SK-N-SH treated with all-trans-retinoic acid at 6 μM for 48 hours (cell line): Measurements from ENCODE around the gene ORC3.
A peak's percentile ranks its signal among the peaks of the same experiment; 100 is the strongest.

ENCODE experiments used
- ATAC-seq: fragments of 200-7000 bp; cut with Tn5 transposase; 3 replicates; pipeline ENCODE4 v1.9.1; 2020; ENCODE audit warnings: mild to moderate bottlenecking, moderate library complexity
- ARNTL ChIP-seq: fragments of 450-650 bp; formaldehyde crosslinking; IDR thresholded peaks from 2 replicates; pipeline ENCODE4 v1.5.0; 2020; ENCODE audit warnings: low read depth, mild to moderate bottlenecking, moderate library complexity, borderline replicate concordance
- BACH2 ChIP-seq: fragments of 250-450 bp; sonication (Bioruptor Pico); IDR thresholded peaks from 2 replicates; pipeline ENCODE4 v1.9.0; 2021; ENCODE audit warnings: mild to moderate bottlenecking, borderline replicate concordance
- CSDC2 ChIP-seq: fragments of 250-450 bp; sonication (Bioruptor Pico); IDR thresholded peaks from 2 replicates; pipeline ENCODE4 v1.5.0; 2020; ENCODE audit warnings: mild to moderate bottlenecking, moderate library complexity
- ESRRG ChIP-seq: fragments of 250-450 bp; sonication (Bioruptor Pico); IDR thresholded peaks from 2 replicates; pipeline ENCODE4 v1.6.1; 2021; ENCODE audit warnings: mild to moderate bottlenecking
- GLIS3 ChIP-seq: fragments of 250-450 bp; sonication (Bioruptor Pico); IDR thresholded peaks from 2 replicates; pipeline ENCODE4 v1.5.0; 2020; ENCODE audit warnings: mild to moderate bottlenecking, moderate library complexity
- ISL1 ChIP-seq: fragments of 250-450 bp; sonication (Bioruptor Pico); IDR thresholded peaks from 2 replicates; pipeline ENCODE4 v2.1.2; 2022; ENCODE audit warnings: mild to moderate bottlenecking, moderate library complexity
- OSR1 ChIP-seq: fragments of 250-450 bp; sonication (Bioruptor Pico); IDR thresholded peaks from 2 replicates; pipeline ENCODE4 v1.8.0; 2022; ENCODE audit warnings: moderate library complexity, mild to moderate bottlenecking, inconsistent platforms
- PPARA ChIP-seq: fragments of 250-450 bp; sonication (Bioruptor Pico); IDR thresholded peaks from 2 replicates; pipeline ENCODE4 v1.5.0; 2020; ENCODE audit warnings: mild to moderate bottlenecking, borderline replicate concordance
- RARB ChIP-seq: fragments of 250-450 bp; sonication (Bioruptor Pico); IDR thresholded peaks from 2 replicates; pipeline ENCODE4 v1.8.0; 2021; ENCODE audit warnings: mild to moderate bottlenecking, moderate library complexity
- SNAI2 ChIP-seq: fragments of 250-450 bp; sonication (Bioruptor Pico); IDR thresholded peaks from 2 replicates; pipeline ENCODE4 v1.5.0; 2020; ENCODE audit warnings: mild to moderate bottlenecking, moderate library complexity
- TCF4 ChIP-seq: fragments of 250-450 bp; sonication (Bioruptor Pico); IDR thresholded peaks from 2 replicates; pipeline ENCODE4 v1.8.0; 2021; ENCODE audit warnings: mild to moderate bottlenecking, moderate library complexity, borderline replicate concordance
- TOX ChIP-seq: fragments of 250-450 bp; sonication (Bioruptor Pico); IDR thresholded peaks from 2 replicates; pipeline ENCODE4 v1.8.0; 2021; ENCODE audit warnings: mild to moderate bottlenecking, moderate library complexity, borderline replicate concordance
- ZC3H10 ChIP-seq: fragments of 250-450 bp; sonication (Bioruptor Pico); IDR thresholded peaks from 2 replicates; pipeline ENCODE4 v1.5.1; 2021; ENCODE audit warnings: mild to moderate bottlenecking, moderate library complexity
- ZFP3 ChIP-seq: fragments of 250-450 bp; sonication (Bioruptor Pico); IDR thresholded peaks from 2 replicates; pipeline ENCODE4 v1.5.0; 2020; ENCODE audit warnings: mild to moderate bottlenecking, moderate library complexity
- ZFP30 ChIP-seq: fragments of 450-650 bp; formaldehyde crosslinking; IDR thresholded peaks from 2 replicates; pipeline ENCODE4 v1.5.0; 2022; ENCODE audit warnings: mild to moderate bottlenecking, moderate library complexity
- ZNF565 ChIP-seq: fragments of 450-650 bp; formaldehyde crosslinking; conservative IDR thresholded peaks from 2 replicates; pipeline ENCODE4 v1.5.0; 2020; ENCODE audit warnings: low read depth, mild to moderate bottlenecking, moderate library complexity
- ZNF70 ChIP-seq: fragments of 450-650 bp; formaldehyde crosslinking; IDR thresholded peaks from 2 replicates; pipeline ENCODE4 v1.5.0; 2020; ENCODE audit warnings: mild to moderate bottlenecking, moderate library complexity
- ZNF8 ChIP-seq: fragments of 450-650 bp; formaldehyde crosslinking; IDR thresholded peaks from 2 replicates; pipeline ENCODE4 v1.5.0; 2020; ENCODE audit warnings: mild to moderate bottlenecking, moderate library complexity
- TF ChIP-seq, protein P1 (sequence below): fragments of 250-450 bp; sonication (Bioruptor Pico); IDR thresholded peaks from 2 replicates; pipeline ENCODE4 v1.8.0; 2021; ENCODE audit warnings: low read depth, mild to moderate bottlenecking, moderate library complexity, borderline replicate concordance
- TF ChIP-seq, protein P2 (sequence below): fragments of 250-450 bp; sonication (Bioruptor Pico); IDR thresholded peaks from 2 replicates; pipeline ENCODE4 v1.5.1; 2021; ENCODE audit warnings: mild to moderate bottlenecking, moderate library complexity
- TF ChIP-seq, protein P3 (sequence below): fragments of 250-450 bp; sonication (Bioruptor Pico); IDR thresholded peaks from 2 replicates; pipeline ENCODE4 v1.8.0; 2020; ENCODE audit warnings: mild to moderate bottlenecking, moderate library complexity, borderline replicate concordance
- TF ChIP-seq, protein P4 (sequence below): fragments of 250-450 bp; sonication (Bioruptor Pico); IDR thresholded peaks from 2 replicates; pipeline ENCODE4 v1.5.1; 2020; ENCODE audit warnings: low read depth, mild to moderate bottlenecking, moderate library complexity
- TF ChIP-seq, protein P5 (sequence below): fragments of 250-450 bp; sonication (Bioruptor Pico); IDR thresholded peaks from 2 replicates; pipeline ENCODE4 v1.5.0; 2020; ENCODE audit warnings: mild to moderate bottlenecking, moderate library complexity

ORC3 gene

DNA sequence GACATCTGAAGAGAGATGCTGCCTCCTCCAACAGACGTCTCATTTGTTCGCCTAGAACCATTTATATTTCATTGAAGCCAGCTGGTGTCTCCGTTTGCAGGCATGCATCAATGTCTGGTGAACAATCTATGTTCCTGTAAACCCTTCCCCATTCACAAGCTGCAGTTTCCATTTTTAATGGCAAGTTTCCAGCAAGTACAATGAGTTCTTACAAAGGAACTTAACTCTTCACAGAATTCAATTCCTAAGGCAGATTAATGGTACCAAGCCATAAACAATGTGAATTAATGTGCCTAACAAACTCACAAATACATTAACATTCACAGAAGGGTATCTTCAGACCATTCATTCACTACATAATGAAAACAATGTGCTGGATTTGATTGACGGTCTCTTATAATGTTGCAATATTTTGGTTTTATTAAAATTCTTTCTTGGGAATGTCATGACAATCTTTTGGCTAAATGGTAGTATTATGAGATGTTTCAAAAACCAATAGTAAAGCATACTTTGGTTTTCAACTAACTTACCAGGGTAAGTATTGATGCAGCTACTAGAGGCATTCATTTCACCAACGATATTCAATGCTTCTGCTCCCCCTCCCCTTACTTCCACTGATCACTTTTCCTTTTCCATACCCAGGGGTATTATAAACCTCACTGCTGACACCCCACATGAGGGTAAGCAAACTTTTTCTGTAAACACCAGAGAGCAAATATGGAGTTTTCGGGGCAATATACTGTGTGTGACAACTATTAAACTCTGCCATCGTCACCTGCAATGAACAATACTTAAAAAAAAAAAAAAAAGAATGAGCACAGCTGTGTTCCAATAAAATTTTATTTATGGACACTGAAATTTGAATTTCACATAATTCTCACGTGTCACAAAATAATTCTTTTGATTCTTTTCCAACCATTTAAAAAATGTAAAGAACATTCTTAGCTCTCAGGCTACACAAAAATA is 107.9 kb downstream of the ORC3 start:
- peak; percentile 45 for ATAC-seq
- TF ChIP-seq ZNF8 (CRISPR knock-in tag) (no peak), TOX (CRISPR knock-in tag) (no peak), ESRRG (CRISPR knock-in tag) (no peak), SNAI2 (CRISPR knock-in tag) (no peak), GLIS3 (CRISPR knock-in tag) (no peak), ZNF565 (CRISPR knock-in tag) (no peak), OSR1 (CRISPR knock-in tag) (no peak), ISL1 (peak; percentile 98), TCF4 (peak; percentile 72; the same call in 1 of the 2 replicates), PPARA (CRISPR knock-in tag) (no peak), ARNTL (CRISPR knock-in tag) (no peak), RARB (CRISPR knock-in tag) (no peak), ZC3H10 (CRISPR knock-in tag) (peak; percentile 36; the same call in 1 of the 2 replicates), ZFP3 (CRISPR knock-in tag) (no peak), ZNF70 (no peak), BACH2 (CRISPR knock-in tag) (no peak), ZFP30 (CRISPR knock-in tag) (no peak), CSDC2 (CRISPR knock-in tag) (no peak)
- TF ChIP-seq, protein P1, sequence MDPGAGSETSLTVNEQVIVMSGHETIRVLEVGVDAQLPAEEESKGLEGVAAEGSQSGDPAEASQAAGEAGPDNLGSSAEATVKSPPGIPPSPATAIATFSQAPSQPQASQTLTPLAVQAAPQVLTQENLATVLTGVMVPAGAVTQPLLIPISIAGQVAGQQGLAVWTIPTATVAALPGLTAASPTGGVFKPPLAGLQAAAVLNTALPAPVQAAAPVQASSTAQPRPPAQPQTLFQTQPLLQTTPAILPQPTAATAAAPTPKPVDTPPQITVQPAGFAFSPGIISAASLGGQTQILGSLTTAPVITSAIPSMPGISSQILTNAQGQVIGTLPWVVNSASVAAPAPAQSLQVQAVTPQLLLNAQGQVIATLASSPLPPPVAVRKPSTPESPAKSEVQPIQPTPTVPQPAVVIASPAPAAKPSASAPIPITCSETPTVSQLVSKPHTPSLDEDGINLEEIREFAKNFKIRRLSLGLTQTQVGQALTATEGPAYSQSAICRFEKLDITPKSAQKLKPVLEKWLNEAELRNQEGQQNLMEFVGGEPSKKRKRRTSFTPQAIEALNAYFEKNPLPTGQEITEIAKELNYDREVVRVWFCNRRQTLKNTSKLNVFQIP, result no peak
- TF ChIP-seq, protein P2, sequence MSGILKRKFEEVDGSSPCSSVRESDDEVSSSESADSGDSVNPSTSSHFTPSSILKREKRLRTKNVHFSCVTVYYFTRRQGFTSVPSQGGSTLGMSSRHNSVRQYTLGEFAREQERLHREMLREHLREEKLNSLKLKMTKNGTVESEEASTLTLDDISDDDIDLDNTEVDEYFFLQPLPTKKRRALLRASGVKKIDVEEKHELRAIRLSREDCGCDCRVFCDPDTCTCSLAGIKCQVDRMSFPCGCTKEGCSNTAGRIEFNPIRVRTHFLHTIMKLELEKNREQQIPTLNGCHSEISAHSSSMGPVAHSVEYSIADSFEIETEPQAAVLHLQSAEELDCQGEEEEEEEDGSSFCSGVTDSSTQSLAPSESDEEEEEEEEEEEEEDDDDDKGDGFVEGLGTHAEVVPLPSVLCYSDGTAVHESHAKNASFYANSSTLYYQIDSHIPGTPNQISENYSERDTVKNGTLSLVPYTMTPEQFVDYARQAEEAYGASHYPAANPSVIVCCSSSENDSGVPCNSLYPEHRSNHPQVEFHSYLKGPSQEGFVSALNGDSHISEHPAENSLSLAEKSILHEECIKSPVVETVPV (CRISPR knock-in tag), result peak; percentile 87
- TF ChIP-seq, protein P3, sequence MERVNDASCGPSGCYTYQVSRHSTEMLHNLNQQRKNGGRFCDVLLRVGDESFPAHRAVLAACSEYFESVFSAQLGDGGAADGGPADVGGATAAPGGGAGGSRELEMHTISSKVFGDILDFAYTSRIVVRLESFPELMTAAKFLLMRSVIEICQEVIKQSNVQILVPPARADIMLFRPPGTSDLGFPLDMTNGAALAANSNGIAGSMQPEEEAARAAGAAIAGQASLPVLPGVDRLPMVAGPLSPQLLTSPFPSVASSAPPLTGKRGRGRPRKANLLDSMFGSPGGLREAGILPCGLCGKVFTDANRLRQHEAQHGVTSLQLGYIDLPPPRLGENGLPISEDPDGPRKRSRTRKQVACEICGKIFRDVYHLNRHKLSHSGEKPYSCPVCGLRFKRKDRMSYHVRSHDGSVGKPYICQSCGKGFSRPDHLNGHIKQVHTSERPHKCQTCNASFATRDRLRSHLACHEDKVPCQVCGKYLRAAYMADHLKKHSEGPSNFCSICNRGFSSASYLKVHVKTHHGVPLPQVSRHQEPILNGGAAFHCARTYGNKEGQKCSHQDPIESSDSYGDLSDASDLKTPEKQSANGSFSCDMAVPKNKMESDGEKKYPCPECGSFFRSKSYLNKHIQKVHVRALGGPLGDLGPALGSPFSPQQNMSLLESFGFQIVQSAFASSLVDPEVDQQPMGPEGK, result peak; percentile 82; the same call in 1 of the 2 replicates
- TF ChIP-seq, protein P4, sequence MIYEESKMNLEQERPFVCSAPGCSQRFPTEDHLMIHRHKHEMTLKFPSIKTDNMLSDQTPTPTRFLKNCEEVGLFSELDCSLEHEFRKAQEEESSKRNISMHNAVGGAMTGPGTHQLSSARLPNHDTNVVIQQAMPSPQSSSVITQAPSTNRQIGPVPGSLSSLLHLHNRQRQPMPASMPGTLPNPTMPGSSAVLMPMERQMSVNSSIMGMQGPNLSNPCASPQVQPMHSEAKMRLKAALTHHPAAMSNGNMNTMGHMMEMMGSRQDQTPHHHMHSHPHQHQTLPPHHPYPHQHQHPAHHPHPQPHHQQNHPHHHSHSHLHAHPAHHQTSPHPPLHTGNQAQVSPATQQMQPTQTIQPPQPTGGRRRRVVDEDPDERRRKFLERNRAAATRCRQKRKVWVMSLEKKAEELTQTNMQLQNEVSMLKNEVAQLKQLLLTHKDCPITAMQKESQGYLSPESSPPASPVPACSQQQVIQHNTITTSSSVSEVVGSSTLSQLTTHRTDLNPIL (CRISPR knock-in tag), result peak; percentile 87
- TF ChIP-seq, protein P5, sequence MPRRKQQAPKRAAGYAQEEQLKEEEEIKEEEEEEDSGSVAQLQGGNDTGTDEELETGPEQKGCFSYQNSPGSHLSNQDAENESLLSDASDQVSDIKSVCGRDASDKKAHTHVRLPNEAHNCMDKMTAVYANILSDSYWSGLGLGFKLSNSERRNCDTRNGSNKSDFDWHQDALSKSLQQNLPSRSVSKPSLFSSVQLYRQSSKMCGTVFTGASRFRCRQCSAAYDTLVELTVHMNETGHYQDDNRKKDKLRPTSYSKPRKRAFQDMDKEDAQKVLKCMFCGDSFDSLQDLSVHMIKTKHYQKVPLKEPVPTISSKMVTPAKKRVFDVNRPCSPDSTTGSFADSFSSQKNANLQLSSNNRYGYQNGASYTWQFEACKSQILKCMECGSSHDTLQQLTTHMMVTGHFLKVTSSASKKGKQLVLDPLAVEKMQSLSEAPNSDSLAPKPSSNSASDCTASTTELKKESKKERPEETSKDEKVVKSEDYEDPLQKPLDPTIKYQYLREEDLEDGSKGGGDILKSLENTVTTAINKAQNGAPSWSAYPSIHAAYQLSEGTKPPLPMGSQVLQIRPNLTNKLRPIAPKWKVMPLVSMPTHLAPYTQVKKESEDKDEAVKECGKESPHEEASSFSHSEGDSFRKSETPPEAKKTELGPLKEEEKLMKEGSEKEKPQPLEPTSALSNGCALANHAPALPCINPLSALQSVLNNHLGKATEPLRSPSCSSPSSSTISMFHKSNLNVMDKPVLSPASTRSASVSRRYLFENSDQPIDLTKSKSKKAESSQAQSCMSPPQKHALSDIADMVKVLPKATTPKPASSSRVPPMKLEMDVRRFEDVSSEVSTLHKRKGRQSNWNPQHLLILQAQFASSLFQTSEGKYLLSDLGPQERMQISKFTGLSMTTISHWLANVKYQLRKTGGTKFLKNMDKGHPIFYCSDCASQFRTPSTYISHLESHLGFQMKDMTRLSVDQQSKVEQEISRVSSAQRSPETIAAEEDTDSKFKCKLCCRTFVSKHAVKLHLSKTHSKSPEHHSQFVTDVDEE (CRISPR knock-in tag), result peak; percentile 37; the same call in 1 of the 2 replicates

DNA sequence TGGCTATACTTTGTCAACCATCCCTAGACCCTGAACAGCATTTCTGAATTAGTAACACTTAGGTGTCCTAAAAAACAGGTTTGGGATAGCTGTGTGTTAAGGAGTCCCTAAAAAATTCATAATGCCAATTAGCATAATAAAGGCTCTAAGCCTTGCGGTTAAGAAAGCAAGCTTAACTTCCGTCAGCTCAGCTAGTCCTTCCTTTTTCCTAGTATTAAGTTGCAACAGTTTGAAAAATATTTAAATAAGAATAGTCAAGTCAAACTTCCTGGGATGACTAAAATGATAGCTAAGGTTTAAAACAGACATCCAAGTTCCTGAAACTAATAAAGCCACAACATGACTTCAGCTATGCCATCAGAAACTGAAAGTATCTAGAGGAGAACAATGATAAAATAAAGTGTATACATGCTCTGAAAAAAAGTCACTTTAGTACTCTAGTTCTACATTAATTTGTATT is 108.6 kb downstream of the ORC3 start:
- TF ChIP-seq, protein P4 (CRISPR knock-in tag), result no peak
- no peak for TF ChIP-seq RARB (CRISPR knock-in tag)
- TF ChIP-seq ARNTL (CRISPR knock-in tag), result no peak
- no peak for TF ChIP-seq OSR1 (CRISPR knock-in tag)
- no peak for TF ChIP-seq BACH2 (CRISPR knock-in tag)
- no peak for ATAC-seq
